NCI-H1436 treated with DMSO at 0.1 percent for 48 hours (cell line): ENCODE measurements around the gene NTNG1.

Experiments
- DNase-seq: peaks from one replicate; lab custom pipeline; 2025; lab: John Stamatoyannopoulos, UW

The NTNG1 gene

GRCh38 chr1:107459204-107459904 is 318.5 kb downstream of the NTNG1 start:
- DNase-seq = no peak

GRCh38 chr1:107460035-107460434 is 319.2 kb downstream of the NTNG1 start:
- no peak for DNase-seq

GRCh38 chr1:107464827-107465226 is 324.0 kb downstream of the NTNG1 start:
- DNase-seq = no peak

GRCh38 chr1:107467286-107467685 is 326.4 kb downstream of the NTNG1 start:
- DNase-seq = no peak

- DNase-seq = no peak
Measured at GRCh38 chr1:107467811-107468210, 327.0 kb downstream of the NTNG1 start.

- DNase-seq = no peak
Measured at GRCh38 chr1:107473065-107473464, 332.2 kb downstream of the NTNG1 start.

GRCh38 chr1:107474877-107475612 is 334.2 kb downstream of the NTNG1 start:
- no peak for DNase-seq

GRCh38 chr1:107477233-107477632 is 336.4 kb downstream of the NTNG1 start:
- no peak for DNase-seq

GRCh38 chr1:107479865-107480350 is 339.1 kb downstream of the NTNG1 start:
- DNase-seq = no peak

GRCh38 chr1:107480548-107481415 is 339.9 kb downstream of the NTNG1 start:
- no peak for DNase-seq

- DNase-seq = no peak
Measured at GRCh38 chr1:107481756-107482384, 341.0 kb downstream of the NTNG1 start.

GRCh38 chr1:107483949-107484348 is 343.1 kb downstream of the NTNG1 start:
- DNase-seq = no peak

- no peak for DNase-seq
Measured at GRCh38 chr1:107486349-107486748, 345.5 kb downstream of the NTNG1 start.

GRCh38 chr1:107487506-107487905 is 346.7 kb downstream of the NTNG1 start:
- DNase-seq = no peak

- no peak for DNase-seq
Measured at GRCh38 chr1:107491582-107491981, 350.7 kb downstream of the NTNG1 start.

- no peak for DNase-seq
Measured at GRCh38 chr1:107493111-107493716, 352.4 kb downstream of the NTNG1 start.

- DNase-seq = no peak
Measured at GRCh38 chr1:107494061-107494460, 353.2 kb downstream of the NTNG1 start.

- no peak for DNase-seq
Measured at GRCh38 chr1:107496002-107496401, 355.2 kb downstream of the NTNG1 start.

- no peak for DNase-seq
Measured at GRCh38 chr1:107499139-107499744, 358.4 kb downstream of the NTNG1 start.

- no peak for DNase-seq
Measured at GRCh38 chr1:107501081-107501605, 360.3 kb downstream of the NTNG1 start.

- no peak for DNase-seq
Measured at GRCh38 chr1:107510347-107510746, 369.5 kb downstream of the NTNG1 start.
